COLO668 (cell line): Measurements from ENCODE around the gene GLI2.

ENCODE experiments used
- DNase-seq: peaks from one replicate; lab custom pipeline; 2025; ENCODE audit not compliant: unreplicated experiment; lab: John Stamatoyannopoulos, UW

The GLI2 gene

DNA sequence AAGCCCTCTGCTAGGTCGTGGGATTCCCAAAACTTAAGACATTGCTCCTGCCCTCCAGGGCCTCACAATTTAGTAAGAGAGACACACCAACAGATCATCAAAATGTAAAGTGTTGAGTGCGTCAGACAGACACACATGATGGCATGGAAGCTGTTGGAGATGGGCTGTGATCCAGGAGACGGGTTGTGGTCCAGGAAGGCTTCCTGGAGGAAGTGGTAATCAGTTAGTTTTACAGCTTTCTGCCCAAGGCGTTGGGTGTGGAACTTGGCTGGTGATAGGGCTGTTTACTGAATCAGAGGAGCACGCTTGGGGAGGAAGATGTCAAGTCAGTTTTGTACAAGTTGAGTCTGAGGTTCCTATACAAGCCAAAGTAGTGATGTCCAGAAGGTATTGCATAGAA, 24.0 kb upstream of the GLI2 start:
- no peak for DNase-seq

DNA sequence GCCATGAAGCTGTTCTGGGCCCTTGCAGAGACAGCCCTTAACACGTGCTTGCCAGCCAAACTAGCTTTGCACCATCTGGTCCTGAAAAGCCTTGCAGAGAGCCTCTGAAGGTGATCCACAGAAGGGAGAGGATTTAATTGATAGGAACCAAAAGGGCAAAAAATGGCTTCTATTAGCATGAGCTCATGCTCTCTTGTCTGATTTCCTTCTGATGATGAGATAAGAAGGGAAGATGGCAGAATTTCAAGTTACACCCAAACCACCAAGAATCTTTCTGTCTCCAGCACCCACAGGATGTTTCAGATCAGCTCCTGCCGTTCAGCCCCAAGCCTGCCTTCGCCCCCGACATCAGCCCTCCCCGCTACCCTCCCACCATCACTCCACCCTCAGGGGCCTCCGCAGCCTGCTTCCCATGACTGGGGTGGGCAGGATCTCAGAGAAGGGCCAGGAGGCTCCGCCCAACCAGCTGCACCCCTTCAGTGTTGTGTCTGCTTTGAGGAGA, 23.4 kb upstream of the GLI2 start:
- DNase-seq: no peak

DNA sequence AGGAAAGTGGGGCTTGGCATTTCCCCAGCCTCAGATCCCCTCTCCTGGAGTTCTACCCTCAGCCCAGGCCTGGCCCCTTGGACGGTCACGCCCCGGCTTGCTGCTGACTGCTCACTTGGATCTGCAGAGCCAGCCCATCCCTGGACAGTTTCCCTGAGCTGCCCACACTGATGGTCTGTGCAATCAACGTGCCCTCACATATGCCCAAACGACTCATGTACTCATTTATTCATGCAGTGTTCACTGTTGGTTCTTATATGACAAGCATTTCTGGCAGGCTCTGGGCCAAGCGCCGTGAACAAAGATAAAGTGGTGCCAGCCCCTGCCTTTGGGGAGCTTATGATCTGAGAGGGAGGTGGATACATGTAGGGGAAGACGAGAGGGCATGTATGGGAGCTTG, 20.3 kb upstream of the GLI2 start:
- DNase-seq: no peak

DNA sequence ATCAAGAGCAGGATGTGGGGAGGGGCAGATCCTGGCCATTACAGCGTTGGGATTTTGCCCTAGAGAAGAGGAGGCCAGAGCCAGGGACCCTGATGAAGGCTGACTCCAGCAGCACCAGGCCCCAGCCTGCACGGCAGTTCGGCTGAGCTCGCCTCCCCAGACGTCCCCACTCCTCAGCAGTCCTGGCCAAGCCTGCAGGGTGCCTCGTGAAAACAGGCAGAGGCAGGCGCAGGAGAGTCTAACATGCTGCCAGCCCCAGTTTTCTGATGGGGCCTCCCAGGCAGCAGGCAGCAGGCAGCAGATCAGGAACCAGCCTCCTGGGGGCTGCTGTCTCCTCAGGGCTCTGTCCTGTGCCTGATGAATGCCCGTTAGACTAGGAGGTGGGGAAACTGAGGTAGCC, 19.7 kb upstream of the GLI2 start:
- DNase-seq: no peak

DNA sequence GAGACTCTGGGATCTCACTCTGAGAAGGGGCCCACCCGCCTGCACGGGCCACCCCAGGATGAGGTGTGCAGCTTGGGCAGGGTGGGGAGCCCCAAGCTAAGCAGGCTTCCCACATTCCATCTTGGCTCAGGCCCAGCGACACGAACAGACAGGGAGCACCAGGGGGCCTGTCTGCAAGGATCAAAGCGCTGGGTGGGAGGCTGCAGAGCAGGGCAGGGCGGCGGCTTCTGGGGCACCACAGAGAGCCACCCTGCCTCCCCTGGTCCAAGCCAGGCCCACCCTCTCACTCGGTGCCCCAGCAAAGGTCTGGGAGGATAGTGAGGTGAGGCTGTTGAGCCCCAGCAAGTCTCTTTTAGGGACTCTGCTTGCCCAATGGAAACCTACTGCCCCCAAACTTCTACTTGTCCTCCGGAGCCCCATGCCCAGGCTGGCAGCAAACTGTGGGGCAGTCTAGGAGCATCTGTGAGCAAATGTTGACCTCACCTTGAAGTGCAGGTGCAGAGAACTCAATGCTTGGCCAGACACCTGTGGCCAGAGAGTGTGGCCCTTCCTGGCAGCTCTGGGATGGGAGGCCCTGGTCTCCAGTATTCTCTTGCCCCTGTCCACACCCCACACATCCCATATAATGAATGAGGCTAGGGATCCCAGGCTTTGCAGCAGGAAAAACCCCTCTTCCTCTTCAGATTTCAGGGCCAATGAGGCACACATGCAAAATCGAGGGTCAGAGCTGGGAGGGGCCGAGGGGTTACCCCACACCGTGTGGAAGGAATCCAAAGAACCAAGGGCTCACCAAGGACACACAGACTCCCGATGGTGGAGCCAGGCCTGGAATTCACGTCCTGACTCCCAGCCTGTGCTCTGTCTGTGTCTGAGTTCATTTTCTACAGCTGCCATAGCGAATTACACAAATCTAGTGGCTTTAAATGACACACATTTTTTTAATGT, 18.8 kb upstream of the GLI2 start:
- DNase-seq: no peak

DNA sequence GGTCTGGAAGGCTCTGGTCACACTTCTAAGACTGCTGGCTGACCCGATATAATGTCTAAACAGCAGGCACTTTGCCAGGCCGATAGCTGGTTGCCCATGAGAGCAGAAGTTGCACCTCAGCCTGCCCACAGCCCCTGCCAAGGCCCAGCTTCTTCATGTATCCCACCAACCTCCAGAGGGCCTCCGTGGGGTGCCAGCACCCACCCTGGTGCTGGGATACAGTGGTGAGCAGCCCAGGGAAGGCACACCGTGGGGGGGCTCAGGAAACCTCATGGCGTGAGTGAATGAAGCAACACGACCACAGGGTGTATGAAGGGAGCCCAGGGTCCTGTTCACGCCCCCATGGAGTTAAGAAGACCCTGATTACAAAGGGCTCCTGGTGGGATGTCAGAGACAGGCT, 16.2 kb upstream of the GLI2 start:
- no peak for DNase-seq

DNA sequence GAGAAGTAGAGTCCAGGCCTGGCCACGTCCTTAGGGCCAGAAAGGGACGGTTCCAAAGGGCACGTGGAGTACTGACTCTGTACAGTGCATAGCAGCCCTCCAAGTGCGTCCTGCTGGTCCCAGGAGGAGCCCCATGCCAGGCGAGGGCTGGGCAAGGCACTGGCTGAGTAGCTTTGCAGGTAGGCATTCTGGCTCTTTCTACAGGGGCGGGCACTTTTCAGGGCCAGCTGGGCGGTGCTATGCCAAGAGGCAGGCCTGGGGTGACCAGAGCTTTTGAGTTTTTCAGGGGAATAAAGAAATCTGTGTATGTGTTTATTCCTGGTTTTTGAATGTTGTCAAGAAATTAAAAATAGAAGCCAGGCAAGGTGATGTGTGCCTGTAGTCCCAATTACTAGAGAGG, 15.4 kb upstream of the GLI2 start:
- no peak for DNase-seq

DNA sequence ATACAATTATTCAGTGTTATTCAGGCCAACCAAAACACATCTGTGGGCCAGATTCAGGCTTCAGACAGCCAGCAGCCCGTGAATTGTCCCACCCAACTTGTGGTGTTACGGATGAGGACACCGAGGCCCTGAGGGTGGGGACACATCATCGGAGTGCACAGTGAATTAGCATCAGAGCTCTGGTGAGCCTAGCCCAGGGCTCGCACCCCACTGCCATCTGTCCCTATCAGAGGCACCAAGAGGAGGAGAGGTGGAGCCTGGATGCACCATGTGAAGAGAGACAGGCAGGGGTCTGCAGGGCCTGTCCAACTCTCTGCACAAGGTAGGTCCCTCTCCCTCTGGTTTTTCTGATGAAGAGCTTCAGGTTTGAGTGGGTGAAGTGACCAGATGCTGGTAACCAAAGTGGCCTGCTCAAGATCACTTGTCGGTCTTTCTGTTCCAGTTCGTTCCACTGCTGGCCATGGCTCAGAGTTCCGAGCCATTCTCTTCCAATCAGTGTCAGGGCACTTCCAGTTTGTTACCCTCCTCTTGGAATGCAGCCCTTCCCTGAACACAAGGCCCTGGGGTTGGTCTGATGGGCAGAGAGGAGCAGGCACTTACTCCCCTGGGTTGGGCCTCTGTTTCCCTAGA, 14.8 kb upstream of the GLI2 start:
- no peak for DNase-seq

DNA sequence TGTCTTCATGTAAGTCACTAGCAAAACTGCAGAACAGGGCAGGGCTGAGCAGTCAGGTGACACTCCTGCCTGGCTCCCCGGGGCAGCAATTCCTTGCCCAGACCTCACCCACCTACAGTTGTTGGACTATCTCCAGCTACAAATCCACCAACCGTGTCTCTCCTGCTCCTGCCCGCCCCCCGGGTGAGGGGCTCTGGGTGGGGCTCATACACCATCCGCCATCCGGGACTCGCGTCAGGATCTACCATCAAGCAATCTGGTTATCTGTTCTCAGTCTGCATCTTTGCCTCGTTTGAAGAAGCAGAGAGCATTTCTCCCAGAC, 13.5 kb upstream of the GLI2 start:
- DNase-seq: no peak

DNA sequence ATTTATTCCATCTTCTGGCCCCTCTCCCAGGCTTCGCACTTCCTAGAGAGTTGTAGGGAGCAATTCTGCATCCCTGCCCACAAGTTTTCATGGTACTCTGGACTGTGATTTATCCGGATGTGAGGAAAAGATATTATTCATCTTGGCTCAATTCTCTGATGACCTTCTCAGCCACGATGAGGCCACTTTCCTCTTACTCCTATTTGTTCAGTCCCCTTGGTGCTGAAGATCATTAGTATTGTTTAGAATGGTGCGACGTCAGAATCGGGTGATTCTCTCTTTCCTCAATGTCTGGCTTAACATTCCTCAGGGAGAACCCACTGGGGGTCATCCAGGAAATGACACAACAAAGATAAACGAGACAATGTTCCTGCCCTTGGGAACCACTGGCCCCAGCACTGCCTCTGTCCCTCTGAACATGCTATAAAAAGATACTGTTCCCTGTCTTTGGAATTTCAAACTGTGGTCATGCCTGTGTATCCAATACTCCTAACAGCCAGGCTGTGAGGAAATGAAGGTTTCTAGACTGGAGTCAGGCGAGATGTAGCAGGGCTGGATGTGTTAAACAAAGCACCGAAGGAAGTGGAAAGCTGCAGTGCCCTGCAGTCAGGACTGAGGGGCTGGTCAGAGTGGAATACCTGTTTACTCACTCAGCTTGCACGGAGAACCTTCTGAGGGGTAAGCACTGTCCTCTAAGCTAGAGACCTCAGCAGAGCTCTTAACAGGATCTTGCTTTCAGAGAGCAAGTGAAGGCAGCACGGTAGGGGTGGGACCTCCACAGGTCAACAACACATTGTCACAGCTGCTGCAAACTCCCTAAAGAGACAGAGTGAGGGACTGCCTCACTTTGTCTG, 12.9 kb upstream of the GLI2 start:
- DNase-seq: no peak

DNA sequence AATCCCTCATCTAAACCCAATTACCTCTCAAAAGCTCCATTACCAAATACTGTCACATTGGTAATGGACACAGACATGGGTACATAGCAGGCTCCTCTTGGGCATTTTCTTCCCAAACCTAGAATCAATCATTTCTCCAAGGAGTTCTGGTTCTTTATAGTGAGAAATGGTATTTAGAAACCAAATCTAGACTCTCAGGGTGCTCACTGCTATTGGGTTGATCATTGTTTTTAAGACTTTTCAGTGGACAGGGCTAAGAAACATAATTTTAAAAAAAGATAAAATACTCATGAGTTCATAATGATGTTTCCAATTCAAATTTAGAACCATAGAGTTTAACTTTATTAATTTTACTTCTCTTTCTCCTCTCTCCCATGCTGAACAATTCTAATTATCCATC, 9.4 kb upstream of the GLI2 start:
- no peak for DNase-seq

DNA sequence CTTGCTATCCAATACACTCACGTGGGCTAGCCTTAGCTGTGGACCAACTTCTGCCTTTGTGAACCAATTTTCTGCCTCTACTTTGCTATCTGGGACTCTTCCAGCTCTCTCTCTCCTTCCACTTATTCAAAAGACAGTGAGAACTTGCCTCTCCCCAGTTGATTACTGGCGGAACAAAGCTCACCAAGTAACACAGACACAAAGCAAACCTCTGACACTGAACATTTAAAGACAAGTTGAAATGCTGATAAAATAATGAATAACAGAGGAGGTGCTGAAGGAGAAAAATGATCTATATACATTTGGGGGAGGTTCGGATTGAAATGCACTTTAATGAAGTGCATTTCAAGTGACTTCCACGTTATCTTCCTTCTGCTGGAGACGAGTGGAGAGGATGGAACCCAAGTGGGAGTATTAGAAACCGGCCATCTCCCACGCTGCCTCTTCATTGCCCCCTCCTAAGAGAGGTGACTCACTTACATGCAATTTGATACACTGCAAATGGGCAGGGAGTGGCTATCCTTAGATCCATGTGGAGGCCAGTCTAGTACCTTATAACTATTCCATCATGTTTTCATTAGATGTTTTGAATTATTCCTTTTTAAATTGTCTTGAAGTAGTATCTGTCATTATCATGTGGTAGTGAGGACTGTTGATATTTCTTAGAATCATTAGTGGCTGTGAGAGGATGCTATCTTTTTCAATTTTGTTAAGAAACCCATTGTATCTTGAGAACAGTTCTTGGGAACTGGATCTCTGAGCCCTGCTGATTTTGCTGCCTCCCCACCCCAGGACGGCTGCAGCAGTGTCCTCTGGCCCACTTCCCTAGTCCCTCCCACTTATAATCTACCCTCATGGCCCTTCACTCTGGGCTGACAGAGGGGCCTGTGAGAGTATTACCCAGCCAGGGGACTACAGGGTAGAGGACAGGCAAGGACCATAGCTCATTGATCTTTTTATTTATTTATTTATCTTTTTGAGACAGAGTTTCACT, 6.0 kb upstream of the GLI2 start:
- DNase-seq: no peak

DNA sequence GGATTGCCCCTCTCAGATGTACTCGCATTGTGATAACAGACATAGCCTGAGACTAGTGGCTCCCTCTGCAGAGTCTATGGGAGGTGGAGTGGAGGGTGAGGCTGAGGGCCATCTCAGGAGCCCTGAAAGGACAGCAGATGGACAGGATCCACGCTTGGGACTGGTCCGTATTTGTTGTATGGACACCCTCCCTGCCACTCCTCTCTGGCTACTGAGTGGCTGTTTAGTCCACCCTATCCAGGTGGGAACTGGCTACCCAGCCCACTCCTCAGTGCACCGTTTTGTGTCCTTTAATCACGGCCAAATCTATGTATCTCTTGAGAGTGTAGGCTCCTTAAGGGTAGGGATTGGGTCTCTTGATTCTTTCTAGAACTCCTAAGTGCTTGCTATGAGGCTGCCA, 4.5 kb upstream of the GLI2 start:
- no peak for DNase-seq

DNA sequence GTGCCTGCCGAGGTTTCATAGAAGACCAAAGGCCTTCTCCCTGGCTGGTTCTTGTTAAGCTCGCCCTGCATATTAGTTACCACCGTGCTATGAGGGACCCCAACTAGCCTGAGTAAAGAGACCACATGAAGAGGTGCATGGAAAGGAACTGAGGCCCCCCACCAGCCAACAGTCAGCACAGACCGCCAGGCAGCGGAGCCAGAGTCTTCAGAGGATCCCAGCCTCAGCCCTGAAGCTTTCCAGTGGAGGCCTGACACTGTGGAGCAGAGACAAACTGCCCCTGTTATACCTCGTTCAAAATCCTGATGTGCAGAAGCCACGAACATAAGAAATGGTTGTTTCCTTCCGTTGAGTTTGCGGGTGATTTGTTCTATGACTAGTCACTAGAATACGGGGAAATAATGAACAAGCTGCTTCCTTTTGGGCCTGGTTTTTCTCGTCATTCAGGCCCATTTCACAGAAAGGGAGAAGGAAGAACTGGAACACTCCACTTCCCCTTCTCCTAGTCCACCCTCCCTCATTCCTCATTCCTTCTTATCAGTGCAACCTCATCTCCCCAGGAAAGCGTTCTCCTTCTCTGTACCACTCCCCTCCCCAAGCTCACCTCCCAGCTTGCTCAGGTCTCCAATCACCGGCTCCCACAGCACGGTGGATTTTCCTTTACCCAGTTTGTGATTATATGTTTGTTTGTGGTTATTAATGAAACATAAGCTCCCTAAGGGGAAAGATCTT, 3.0 kb upstream of the GLI2 start:
- DNase-seq: no peak

DNA sequence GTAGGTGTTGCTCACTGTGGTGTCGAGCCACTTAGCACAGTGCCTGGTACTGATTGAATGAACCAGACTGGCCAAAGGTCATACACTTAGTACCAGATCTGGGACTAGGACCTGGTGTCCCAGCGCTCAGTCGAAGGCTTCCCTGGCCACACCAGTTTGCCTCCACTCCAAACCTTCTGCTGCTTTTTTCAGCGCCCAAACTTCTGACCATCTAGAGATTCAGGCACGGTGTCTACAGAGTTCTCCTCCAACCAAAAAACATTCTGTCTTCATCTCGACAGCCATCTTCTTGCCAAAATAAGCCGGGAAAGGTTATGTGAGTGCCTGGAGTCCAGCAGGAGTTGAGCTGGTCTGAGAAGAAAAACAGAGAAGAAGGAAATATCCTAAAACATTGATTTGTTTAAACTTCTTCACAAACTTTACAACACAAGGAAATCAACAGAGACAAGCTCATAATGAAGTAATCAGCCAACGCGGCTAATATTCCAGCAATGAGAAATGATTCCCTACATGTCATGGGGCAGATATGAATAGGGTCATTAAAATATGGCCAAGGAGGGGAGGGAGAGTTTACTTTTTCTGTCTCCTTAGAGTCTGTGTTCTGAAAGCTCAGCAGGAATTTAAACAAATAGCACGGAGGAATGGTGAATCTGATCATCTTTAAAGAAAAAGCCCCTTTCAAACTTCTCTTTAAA, 2.3 kb upstream of the GLI2 start:
- no peak for DNase-seq

DNA sequence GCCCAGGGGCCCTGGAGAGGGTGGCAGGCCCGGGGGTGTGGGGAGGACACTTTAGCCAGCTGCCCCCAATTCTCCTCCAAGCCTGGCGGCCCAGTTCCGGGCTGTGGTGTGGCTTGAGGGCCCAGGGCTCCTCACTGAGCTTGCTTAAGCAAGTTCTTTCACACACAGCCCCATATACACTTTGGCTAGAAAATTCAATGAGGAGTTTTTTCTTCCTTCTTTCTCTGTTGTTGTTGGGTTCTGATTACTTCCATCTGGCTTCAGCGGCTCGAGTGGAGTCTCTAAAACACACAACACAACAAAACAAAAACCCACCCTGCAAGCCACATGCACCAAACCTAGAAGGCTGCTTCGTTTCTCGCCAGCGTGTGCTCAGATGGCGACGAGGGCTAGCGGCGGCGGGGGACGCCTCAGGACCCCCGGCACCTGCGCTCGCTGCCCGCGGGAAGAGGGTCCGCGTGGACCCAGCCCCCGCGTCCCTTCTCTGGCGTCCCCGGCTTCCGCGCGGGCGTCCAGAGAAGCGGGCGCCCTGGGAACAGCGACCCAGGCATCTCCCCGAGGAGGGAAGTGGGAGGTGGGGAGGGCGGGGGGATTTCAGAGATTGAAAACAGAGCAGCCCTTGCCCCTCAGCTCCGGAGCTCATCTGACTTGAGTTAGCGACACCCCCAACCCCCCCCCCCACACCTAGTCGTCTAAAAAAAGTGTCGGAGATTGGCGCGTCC, 577 bp upstream of the GLI2 start:
- no peak for DNase-seq

DNA sequence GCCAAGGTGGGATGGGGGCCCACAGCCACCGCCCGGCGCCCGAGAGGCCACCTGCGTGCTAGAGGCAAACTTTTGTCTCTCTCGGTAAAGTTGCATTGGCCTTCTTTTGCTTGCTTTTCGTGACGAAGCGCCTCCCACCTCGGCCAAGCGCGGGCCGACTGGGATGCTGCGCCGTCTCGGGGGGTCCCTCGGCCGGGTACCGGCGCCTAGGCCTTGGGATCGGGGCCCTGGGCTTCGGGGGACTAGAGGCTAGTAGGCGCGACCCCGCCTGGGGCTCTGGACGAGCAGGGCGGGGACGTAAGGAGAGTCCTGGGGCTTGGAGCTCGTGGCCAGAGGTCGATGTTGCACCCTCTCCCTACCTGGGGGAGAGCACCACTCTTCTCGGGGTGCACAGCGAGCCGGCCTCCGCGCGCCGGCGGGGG, 545 bp downstream of the GLI2 start:
- no peak for DNase-seq

DNA sequence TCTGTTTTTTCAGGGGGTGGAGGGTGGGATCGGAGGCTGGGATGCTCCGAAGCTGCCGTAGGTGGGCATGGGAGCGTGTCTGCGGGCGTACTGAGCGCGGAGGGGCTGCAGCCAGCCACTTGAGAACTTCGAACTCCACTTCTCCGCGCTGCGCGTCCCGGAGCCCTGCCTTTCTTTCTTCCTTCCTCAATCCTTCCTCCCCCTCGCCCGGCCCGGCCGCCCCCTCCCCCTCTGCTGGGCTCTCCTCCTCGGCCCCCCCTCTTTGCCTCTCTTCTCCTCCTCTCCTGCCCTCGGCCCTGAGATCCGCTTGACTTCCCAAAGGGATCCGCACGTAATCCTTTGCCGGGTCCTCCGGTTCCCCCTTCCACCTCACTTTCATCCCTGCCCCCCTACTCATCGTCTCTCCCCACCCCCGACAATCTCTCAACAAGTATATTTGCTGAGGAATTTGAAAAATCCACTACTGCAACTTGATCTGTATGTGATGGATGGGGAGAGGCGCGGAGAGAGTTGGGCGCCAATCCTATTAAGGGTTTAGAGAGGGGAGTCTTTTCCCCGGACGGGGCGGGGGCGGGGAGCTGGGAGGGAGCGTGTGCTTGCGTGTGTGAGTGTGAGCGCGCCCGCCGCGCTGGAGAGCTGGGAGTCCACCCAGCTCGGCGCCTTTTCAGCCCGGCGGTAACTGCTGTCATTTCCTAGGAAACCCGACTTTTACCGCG, 1.1 kb downstream of the GLI2 start:
- no peak for DNase-seq
